A549 treated with CORT108297 at 1 μM for 4 hours (cell line): ENCODE results near the gene KRT78. TPM values are rescaled to one million over a fixed set of nuclear protein-coding genes. Genes with fewer than 3 reads are reported as not detected.

Source experiments
- total RNA-seq: library from RNA; stranded (reverse); fragments of 200-300 nt; extraction: Qiagen RNA extraction; gene quantifications from 5 replicates; pipeline ENCODE4 v1.2.3, GENCODE V29; 2022

Gene KRT78, protein sequence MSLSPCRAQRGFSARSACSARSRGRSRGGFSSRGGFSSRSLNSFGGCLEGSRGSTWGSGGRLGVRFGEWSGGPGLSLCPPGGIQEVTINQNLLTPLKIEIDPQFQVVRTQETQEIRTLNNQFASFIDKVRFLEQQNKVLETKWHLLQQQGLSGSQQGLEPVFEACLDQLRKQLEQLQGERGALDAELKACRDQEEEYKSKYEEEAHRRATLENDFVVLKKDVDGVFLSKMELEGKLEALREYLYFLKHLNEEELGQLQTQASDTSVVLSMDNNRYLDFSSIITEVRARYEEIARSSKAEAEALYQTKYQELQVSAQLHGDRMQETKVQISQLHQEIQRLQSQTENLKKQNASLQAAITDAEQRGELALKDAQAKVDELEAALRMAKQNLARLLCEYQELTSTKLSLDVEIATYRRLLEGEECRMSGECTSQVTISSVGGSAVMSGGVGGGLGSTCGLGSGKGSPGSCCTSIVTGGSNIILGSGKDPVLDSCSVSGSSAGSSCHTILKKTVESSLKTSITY
- total RNA-seq, result 0.08 to 0.14 TPM (median 0.10 TPM) in 3 of 5 replicates, not detected in the others

DNA sequence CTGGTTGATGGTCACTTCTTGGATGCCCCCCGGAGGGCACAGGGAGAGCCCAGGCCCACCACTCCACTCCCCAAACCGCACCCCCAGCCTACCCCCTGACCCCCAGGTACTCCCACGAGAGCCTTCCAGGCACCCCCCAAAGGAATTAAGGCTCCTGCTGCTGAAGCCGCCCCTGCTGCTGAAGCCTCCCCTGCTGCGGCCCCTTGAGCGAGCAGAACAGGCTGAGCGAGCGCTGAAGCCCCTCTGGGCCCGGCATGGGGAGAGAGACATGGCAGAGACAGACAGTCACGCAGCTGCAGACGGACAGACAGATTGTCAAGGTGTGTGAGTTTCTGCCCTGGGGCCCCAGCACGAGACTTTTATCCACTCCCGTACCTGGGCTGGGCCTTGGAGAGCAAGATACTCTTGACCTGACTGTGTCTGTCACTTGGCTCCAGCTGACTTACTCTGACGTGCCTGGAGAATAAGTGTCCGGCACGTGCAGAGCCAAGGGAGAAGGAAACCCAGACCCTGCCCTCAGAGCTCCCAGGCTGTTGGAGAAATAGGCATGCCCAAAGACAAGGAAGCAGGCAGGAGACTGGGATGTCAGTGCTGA lies at the start of gene KRT78:
TSS of gene KRT78 (minus strand) at position 334 of the 595 bp plus-strand sequence. CDS start at position 270, 64 bp downstream.

DNA sequence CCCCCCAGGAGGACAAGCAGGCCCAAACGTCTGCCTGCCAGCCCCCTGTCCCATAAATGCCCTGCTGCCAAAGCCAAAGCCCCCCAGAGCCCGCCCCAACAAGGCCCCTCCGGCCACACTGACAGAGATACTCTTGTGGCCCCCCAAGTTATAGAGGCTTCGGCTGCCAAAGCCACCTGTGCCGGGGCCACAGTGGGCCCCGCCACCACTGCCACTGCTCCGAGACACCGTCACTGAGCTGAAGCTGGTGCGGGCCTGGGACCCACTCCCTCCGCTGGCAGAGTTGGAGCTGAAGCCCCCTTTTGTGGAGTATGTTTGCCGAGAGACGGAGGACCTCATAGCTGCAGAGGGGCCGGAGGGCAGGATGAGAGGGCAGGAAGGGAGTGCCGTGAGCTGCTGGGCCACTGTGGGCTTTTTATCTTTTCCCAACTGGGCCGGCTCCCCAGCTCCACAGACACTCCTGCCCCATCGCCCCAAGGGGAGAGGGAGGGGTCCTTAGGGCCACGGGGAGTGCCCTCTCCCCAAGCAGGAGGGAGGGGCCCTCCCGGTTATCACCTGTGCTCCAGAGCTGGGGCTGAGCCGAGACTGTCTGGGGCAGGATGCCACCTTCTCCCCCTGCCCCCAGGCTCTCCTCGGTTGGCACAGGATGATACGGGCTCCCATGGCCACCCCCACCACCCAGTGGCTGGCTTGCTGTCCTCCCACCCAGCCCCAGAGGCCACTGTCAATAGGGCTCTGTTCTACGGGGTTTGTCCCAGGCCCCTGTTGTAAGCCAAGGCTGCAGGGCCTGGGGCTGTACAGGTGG lies 14.7 kb downstream of the KRT78 start, which contains the start of gene KRT79:
TSS of gene KRT79 (minus strand) at position 390 of the 805 bp plus-strand sequence. CDS start at position 339, 51 bp downstream.

DNA sequence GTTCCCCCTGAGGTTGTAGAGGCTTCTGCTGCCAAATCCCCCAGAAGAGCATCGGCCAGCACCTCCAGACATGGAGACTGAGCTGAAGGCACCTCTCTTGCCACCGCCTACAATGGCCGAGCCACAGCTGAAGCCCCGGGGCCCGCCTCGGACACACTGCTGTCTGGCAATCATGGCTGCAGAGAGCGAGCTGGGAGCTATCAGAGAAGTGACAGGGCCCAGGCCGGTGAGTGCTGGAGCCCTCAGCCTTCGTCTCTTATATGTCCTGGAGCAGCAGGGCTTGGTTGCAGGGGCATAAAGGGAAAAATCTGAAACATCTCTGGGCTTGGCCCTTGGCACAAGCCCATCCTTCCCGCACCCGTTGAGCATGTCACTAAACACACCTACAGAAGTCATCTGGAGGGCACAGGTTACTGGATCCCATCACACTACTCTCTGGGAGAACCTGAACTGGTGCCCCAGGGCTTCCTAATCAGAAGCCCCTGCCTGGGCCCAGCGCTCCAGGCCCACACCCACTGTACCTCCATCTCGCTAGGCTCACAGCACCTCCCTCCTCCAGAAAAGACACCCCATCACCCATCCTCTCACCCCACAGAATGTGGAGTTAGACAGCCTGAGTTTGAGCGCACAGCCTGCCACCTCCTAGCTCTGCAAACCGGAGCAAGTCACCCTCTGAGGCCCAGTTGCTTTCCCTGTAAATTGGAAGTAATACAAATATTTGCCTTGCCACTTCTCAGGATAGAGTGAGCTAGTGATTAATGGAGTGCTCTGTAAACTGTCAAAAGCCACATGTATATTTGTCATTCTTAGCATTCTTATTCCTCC lies 34.7 kb downstream of the KRT78 start, which contains the start of gene KRT4:
TSS of gene KRT4 (minus strand) at position 232 of the 825 bp plus-strand sequence. CDS start at position 174, 58 bp downstream.

DNA sequence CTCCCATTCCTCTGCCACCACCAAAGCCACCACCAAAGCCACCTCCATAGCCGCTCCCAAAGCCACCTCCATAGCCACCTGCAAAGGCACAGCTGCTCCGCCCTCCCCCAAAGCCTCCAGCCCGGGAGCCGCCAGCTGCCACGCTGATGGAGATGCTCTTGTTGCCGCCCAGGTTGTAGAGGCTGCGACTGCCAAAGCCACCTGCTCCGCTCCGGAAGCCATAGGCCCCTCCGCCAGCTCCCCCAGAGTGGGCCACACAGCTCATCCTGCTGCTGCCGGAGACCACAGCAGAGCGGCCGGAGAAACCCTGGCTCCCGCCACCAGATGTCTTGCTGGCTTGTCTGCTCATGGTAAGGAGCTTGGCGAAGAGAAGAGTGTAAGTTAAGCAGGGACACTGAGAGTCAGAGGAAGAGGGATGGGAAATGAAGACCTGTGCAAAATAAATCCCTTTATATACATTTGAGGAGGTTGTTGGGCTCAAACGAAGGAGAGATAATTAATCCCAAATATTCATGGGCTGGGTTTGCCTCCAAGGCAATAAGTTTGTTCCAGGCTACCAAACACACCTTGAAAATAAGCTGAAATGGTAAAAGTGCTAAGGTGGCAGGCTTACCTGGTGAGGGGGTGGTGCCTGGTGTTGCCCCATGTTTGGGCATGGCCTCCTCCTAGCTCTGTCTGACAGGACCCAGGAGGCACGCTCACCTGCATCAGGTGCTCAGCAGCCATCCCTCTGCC lies 52.9 kb downstream of the KRT78 start, which contains the start of gene KRT3:
TSS of gene KRT3 (minus strand) at position 424 of the 735 bp plus-strand sequence. CDS start at position 349, 75 bp downstream.

Other genes with a start within 250 kb of the KRT78 start
- gene KRT72, start 247.5 kb downstream of the KRT78 start, total RNA-seq, result 0.05 TPM in 1 of 5 replicates, not detected in the others
- gene KRT73, start 230.4 kb downstream of the KRT78 start, total RNA-seq, result not detected in 5 replicates
- gene KRT2, start 196.8 kb downstream of the KRT78 start, total RNA-seq, result not detected in 5 replicates
- not detected in 5 replicates for gene KRT1, start 168.6 kb downstream of the KRT78 start, total RNA-seq
- gene KRT77, start 145.5 kb downstream of the KRT78 start, total RNA-seq, result not detected in 5 replicates
- not detected in 5 replicates for gene KRT76, start 71.6 kb downstream of the KRT78 start, total RNA-seq
- 0.05 to 0.09 TPM (median 0.06 TPM) in 4 of 5 replicates, not detected in the other for gene KRT3, start 52.9 kb downstream of the KRT78 start, total RNA-seq
- 2.8 to 3.8 TPM (median 3.0 TPM) in 5 replicates for gene KRT4, start 34.9 kb downstream of the KRT78 start, total RNA-seq
- gene KRT79, start 14.7 kb downstream of the KRT78 start, total RNA-seq, result 0.05 to 0.14 TPM (median 0.09 TPM) in 4 of 5 replicates, not detected in the other
- gene KRT8, start 56.1 kb upstream of the KRT78 start, total RNA-seq, result 2,966 to 3,831 TPM (median 3,677 TPM) in 5 replicates
- gene KRT18, start 100.1 kb upstream of the KRT78 start, total RNA-seq, result 2,134 to 2,467 TPM (median 2,380 TPM) in 5 replicates
- 219 to 412 TPM (median 272 TPM) in 5 replicates for gene EIF4B, start 157.5 kb upstream of the KRT78 start, total RNA-seq
- 20.4 to 34.4 TPM (median 32.3 TPM) in 5 replicates for gene TNS2, start 201.1 kb upstream of the KRT78 start, total RNA-seq
- gene SPRYD3, start 230.4 kb upstream of the KRT78 start, total RNA-seq, result 35.0 to 41.4 TPM (median 38.4 TPM) in 5 replicates
- gene IGFBP6, start 248.7 kb upstream of the KRT78 start, total RNA-seq, result 154 to 257 TPM (median 250 TPM) in 5 replicates